Hematopoietic multipotent progenitor cell (in vitro differentiated cells): ENCODE data around the gene NDC1. TPM values are rescaled to one million over a fixed set of nuclear protein-coding genes. Genes with fewer than 3 reads are reported as not detected.
A peak's percentile ranks its signal among the peaks of the same experiment; 100 is the strongest.
"Not testable (repeated sequence)": the region's sequence is repeated elsewhere in the genome, so short reads cannot be mapped to it uniquely, and the experiment has no call there.

Experiments
- DNase-seq, 3 donors: peaks; one replicate each; pipeline ENCODE4 v3.0.0-alpha.2; 2011 to 2015; ENCODE audit warnings: low read depth in 2 of 3, low spot score in 2 of 3
- total RNA-seq: library from RNA; depleted of rRNA; stranded (reverse); fragments of >200 nt; gene quantifications from one replicate; pipeline ENCODE4 v1.2.3, GENCODE V29; 2012

NDC1 gene
- total RNA-seq, 1 donor = 22.1 TPM

GRCh38 chr1:53833393-53833792, 4.7 kb downstream of the NDC1 start:
- no peak for DNase-seq

GRCh38 chr1:53826367-53826766, 11.7 kb downstream of the NDC1 start:
- DNase-seq = no peak

- no peak for DNase-seq
Observed at GRCh38 chr1:53825306-53825705, 12.8 kb downstream of the NDC1 start.

DNA sequence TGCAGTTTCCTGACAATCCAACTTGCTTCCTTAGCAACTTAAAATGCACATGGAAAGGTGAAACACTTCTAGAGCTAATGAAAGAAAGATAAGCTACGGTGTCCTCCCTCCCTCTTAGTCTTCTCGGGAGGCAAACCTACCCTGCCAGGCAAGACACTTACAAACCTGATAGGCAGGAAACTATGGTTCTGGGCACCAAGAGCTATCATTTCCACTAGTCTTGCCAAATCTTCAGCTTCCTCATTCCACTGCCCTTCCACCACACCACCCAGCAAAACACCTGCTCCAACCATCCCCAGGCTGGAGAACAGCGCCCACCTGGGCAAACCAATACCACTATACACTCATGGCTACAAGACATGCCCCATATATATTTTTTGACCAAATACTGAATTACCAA, 15.2 kb downstream of the NDC1 start:
- no peak for DNase-seq

GRCh38 chr1:53821380-53821779, 16.7 kb downstream of the NDC1 start:
- DNase-seq = no peak

DNA sequence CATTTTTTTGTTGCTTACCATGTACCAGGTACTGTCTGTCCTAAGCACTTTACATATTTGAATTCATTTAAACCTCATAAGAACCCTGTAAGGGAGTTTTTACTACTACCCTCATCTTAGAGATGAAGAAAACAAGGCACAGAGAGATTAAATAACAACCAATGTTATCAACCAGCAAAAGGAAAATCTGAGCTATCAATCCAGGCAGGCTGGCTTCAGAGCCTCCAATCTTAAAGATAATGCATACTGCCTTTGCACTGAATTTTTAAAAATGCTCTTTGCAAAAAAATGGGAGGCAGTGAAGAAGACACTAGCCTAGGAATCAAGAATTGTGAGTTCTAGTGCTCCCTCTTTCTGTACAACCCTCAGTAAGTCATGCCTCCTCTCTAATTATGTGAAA, 18.7 kb downstream of the NDC1 start:
- DNase-seq = no peak

- not testable (repeated sequence) for DNase-seq
Observed at GRCh38 chr1:53816584-53816983, 21.5 kb downstream of the NDC1 start.

DNA sequence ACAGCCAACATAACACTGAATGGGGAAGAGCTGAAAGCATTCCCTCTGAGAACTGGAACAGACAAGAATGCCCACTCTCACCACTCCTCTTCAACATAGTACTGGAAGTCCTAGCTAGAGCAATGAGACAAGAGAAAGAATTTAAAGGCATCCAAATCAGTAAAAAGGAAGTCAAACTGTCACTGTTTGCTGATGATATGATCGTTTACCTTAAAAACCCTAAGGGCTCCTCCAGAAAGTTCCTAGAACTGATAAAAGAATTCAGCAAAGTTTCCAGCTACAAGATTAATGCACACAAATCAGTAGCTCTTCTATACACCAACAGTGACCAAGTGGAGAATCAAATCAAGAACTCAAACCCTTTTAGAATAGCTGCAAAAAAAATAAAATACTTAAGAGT, 22.6 kb downstream of the NDC1 start:
- DNase-seq = not testable (repeated sequence)

GRCh38 chr1:53811414-53811851, 26.7 kb downstream of the NDC1 start:
- peak in 2 of 3 donors; percentile 3 to 5 for DNase-seq

- no peak for DNase-seq
Observed at GRCh38 chr1:53810497-53810896, 27.6 kb downstream of the NDC1 start.

DNA sequence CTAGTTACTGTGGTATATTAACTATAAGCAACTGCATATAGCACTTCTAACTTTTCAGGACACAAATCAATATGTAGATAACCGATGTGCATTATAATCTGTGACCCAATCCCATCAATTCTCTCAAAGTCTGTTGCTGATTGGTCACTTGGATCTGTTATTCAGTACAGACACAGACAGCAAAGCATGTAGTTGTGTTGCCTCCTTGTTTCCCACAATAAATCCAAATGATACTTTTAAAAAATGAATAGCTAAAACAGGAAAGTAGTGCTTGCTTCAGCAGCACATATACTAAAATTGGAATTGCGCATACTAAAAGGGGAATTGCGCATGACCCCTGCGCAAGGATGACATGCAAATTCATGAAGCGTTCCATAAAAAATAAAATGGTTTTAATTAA, 28.1 kb downstream of the NDC1 start:
- DNase-seq = no peak

GRCh38 chr1:53807916-53808315, 30.2 kb downstream of the NDC1 start:
- no peak for DNase-seq

GRCh38 chr1:53804791-53805505, 33.1 kb downstream of the NDC1 start:
- no peak for DNase-seq

GRCh38 chr1:53804181-53804580, 33.9 kb downstream of the NDC1 start:
- DNase-seq = no peak

GRCh38 chr1:53800621-53801020, 37.5 kb downstream of the NDC1 start:
- no peak for DNase-seq

- DNase-seq = no peak
Observed at GRCh38 chr1:53799141-53799540, 39.0 kb downstream of the NDC1 start.

DNA sequence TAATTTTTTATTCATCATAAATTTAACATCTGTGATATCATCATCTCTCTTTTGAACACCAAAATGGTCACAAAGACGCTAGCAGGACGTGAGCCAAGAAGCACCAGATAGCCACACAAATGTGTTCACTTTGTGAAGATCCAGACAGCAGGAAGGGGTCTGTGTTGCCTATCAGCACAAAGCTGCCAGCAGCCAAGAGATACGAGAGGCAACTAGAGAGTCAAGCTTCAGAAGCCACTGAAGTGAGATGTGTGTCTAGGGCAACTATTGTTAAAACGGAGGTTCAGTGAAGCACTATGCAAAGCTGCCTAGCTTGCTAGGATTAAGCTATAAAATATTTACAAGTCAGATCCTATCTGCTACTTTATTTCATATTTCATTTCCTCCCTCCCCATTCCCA, 45.3 kb downstream of the NDC1 start:
- no peak for DNase-seq

DNA sequence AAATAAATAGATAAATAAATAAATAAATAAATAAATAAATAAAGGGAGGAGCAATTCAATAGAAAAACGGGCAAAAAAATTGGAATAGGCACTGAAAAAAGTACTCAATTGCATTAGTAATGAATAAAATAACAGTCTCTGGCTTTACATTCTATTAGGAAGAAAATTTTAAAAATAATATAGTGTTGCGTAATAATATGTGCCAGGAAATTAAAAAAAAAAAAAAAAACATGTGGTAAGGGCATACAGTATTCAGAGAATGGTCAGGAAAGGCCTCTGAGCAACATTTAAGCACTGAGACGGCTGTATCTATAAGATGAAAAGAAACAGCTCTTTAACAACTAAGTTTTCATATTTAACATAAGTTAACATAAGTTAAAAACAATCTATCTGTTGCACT, 50.4 kb downstream of the NDC1 start:
- DNase-seq = no peak

- DNase-seq = no peak
Observed at GRCh38 chr1:53783056-53783455, 55.0 kb downstream of the NDC1 start.

DNA sequence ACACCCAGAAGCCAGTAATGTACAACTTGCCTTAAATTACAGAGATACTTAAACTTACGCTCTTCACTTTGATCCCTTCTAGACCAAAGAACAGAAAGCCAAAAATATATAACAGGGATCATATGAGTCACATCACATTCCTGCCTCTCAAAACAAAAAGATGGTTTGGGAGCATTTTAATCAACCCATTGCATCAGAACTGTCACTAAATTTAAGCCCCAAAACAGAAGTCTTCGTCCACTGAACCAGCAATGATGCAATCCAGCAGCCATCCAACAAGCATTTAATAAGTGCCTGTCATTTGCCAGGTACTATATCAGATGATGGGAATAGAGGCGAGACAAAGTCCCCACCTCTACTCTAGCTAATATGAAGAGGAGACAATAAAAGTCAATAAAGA, 56.4 kb downstream of the NDC1 start:
- no peak for DNase-seq

- DNase-seq = no peak
Observed at GRCh38 chr1:53777272-53777671, 60.8 kb downstream of the NDC1 start.

DNA sequence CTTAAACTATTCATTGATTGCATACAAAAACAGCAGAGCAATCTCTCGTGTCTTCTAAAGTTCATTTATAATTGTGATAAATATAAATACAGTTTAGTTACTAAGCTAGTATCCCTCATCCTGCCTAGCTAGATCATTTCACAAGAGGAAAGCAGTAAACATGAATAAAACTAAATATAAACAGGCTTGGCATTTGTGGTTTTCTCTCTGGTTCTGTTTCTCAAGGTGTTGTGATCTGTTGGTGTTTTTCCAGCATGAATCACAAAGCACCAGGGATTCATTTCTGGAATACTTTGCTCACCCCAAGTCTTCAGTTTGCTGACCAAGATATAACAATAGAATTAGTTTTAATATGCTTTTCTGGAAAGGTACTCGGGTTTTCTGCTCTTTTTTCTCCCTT, 66.4 kb downstream of the NDC1 start:
- DNase-seq = no peak

DNA sequence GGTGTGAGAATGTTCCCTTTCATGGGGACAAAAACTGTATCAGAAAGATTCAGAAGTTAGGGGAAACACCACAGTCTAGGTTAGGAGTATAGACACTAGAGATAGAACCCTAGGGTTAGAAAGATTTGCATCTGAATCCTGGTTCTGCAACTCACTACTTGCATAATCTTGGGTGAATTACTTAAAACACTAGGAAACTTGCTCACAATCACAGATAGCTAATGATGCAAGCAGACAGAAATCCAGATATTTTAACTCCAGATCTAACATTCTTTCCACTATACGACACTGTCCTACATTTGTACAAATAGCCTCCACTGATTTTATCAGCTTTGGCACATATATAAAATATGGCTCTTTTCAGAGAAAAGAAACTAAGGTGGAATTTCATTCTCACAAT, 68.3 kb downstream of the NDC1 start:
- DNase-seq = no peak
